ENCODE results near the gene MVB12B.

MVB12B gene

GRCh38 chr9:126464694-126465441 lies 138.2 kb downstream of the MVB12B start:
- TF ChIP-seq, protein P1, sequence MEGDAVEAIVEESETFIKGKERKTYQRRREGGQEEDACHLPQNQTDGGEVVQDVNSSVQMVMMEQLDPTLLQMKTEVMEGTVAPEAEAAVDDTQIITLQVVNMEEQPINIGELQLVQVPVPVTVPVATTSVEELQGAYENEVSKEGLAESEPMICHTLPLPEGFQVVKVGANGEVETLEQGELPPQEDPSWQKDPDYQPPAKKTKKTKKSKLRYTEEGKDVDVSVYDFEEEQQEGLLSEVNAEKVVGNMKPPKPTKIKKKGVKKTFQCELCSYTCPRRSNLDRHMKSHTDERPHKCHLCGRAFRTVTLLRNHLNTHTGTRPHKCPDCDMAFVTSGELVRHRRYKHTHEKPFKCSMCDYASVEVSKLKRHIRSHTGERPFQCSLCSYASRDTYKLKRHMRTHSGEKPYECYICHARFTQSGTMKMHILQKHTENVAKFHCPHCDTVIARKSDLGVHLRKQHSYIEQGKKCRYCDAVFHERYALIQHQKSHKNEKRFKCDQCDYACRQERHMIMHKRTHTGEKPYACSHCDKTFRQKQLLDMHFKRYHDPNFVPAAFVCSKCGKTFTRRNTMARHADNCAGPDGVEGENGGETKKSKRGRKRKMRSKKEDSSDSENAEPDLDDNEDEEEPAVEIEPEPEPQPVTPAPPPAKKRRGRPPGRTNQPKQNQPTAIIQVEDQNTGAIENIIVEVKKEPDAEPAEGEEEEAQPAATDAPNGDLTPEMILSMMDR (IDR thresholded peaks at IDR 0.05; ENCODE audit: low read depth, low read length), result no peak
- TF ChIP-seq POLR2A (IDR thresholded peaks at IDR 0.05; ENCODE audit: extremely low read depth, insufficient read length), result no peak
- TF ChIP-seq MYC (IDR thresholded peaks at IDR 0.05; ENCODE audit: low read depth, low read length), result no peak
- TF ChIP-seq, protein P2, sequence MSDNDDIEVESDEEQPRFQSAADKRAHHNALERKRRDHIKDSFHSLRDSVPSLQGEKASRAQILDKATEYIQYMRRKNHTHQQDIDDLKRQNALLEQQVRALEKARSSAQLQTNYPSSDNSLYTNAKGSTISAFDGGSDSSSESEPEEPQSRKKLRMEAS (IDR thresholded peaks at IDR 0.05; ENCODE audit: low read depth, low read length), result no peak
- DNase-seq (ENCODE audit: low read depth), result no peak

GRCh38 chr9:126465977-126466376 lies 139.3 kb downstream of the MVB12B start:
- DNase-seq (ENCODE audit: low read depth), result no peak
- H3K4me3 ChIP-seq (ENCODE audit: low read depth, low read length), result no peak overlapping the region
- TF ChIP-seq, protein P1 (IDR thresholded peaks at IDR 0.05; ENCODE audit: low read depth, low read length), result no peak
- TF ChIP-seq POLR2A (IDR thresholded peaks at IDR 0.05; ENCODE audit: extremely low read depth, insufficient read length) (no peak), MYC (IDR thresholded peaks at IDR 0.05; ENCODE audit: low read depth, low read length) (no peak)
- TF ChIP-seq, protein P2 (IDR thresholded peaks at IDR 0.05; ENCODE audit: low read depth, low read length), result no peak

More at GRCh38 chr9:126464694-126465441, 138.2 kb downstream of the MVB12B start:
- no peak overlapping the region for H3K4me3 ChIP-seq (ENCODE audit: low read depth, low read length)

GRCh38 chr9:126468141-126468825 lies 141.7 kb downstream of the MVB12B start:
- TF ChIP-seq, protein P2 (IDR thresholded peaks at IDR 0.05; ENCODE audit: low read depth, low read length), result no peak
- TF ChIP-seq POLR2A (IDR thresholded peaks at IDR 0.05; ENCODE audit: extremely low read depth, insufficient read length) (no peak), MYC (IDR thresholded peaks at IDR 0.05; ENCODE audit: low read depth, low read length) (no peak)
- TF ChIP-seq, protein P1 (IDR thresholded peaks at IDR 0.05; ENCODE audit: low read depth, low read length), result no peak
- H3K4me3 ChIP-seq (ENCODE audit: low read depth, low read length), result no peak overlapping the region
- no peak for DNase-seq (ENCODE audit: low read depth)

DNA sequence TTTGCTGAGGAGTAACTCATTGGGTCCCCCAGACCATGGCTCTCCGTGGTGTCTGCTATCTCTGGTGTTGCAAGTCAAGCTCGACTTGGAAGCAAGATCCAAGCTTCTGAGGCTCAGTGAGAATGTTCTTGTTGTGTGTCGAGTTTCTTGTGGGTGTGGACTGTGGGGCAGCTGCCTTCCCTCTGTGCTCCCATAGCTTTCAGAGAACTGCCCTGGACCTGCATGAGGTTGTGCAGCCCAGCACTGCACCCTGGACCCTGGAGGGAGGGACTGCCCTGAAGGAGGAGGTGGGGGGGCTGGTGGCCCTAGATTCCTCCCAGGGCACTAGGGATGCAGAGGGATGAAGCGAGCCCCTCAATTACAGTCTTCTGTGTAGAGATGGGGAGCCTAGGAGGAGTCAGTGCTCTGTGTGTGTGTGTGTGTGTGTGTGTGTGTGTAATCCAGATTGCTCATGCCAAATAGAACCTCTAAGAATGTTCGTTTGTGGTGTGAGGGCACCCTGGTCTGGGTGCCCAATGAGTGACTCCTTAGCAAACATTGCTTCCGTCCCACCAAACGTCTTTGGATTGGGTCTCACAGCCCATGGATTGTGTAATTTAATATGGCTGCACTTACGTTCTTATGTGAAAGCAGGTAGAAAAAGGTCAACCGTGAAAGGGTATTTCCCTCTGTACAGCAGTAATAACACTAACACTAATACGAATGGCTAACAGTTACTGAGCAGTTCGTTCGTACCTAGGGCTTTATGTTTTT lies 143.8 kb downstream of the MVB12B start:
- TF ChIP-seq, protein P2 (IDR thresholded peaks at IDR 0.05; ENCODE audit: low read depth, low read length), result peak; percentile 9; the same call in 1 of the 2 replicates
- TF ChIP-seq MYC (IDR thresholded peaks at IDR 0.05; ENCODE audit: low read depth, low read length), result no peak; the same call in 1 of the 2 replicates
- TF ChIP-seq, protein P1 (IDR thresholded peaks at IDR 0.05; ENCODE audit: low read depth, low read length), result no peak
- TF ChIP-seq POLR2A (IDR thresholded peaks at IDR 0.05; ENCODE audit: extremely low read depth, insufficient read length), result peak; percentile 52
- peak overlapping the region; percentile 41 for H3K4me3 ChIP-seq (ENCODE audit: low read depth, low read length)
- peak; percentile 97 for DNase-seq (ENCODE audit: low read depth)

- TF ChIP-seq, protein P2 (IDR thresholded peaks at IDR 0.05; ENCODE audit: low read depth, low read length), result peak; percentile 91
- TF ChIP-seq MYC (IDR thresholded peaks at IDR 0.05; ENCODE audit: low read depth, low read length) (peak; percentile 96), POLR2A (IDR thresholded peaks at IDR 0.05; ENCODE audit: extremely low read depth, insufficient read length) (peak; percentile 53)
- TF ChIP-seq, protein P1 (IDR thresholded peaks at IDR 0.05; ENCODE audit: low read depth, low read length), result no peak
- peak overlapping the region; percentile 26 for H3K4me3 ChIP-seq (ENCODE audit: low read depth, low read length)
- DNase-seq (ENCODE audit: low read depth), result peak; percentile 99
These were observed 144.5 kb downstream of the MVB12B start for GRCh38 chr9:126471084-126471624.
